MM.1S (cell line): ENCODE data around the gene STX8.

Experiments used
- DNase-seq: peaks from one replicate; pipeline ENCODE4 v3.0.0-alpha.2; 2015
- H2AFZ ChIP-seq: fragments of 300-600 bp; sonication (generic); 2 replicates; pipeline ENCODE4 v1.6.0; 2016; ENCODE audit warnings: antibody characterized with exemption, low read length
- H3F3A ChIP-seq: fragments of 300-600 bp; sonication (generic); 2 replicates; pipeline ENCODE4 v1.6.1; 2016; ENCODE audit warnings: mild to moderate bottlenecking, antibody characterized with exemption, low read length, moderate library complexity, mixed read lengths; ENCODE audit not compliant: insufficient read depth
- H3K27ac ChIP-seq: fragments of 300-600 bp; sonication (generic); 2 replicates; pipeline ENCODE4 v1.5.1; 2016; ENCODE audit warnings: mild to moderate bottlenecking, low read length
- H3K27me3 ChIP-seq: fragments of 300-600 bp; sonication (generic); replicated peaks from 2 replicates; pipeline ENCODE4 v1.6.0; 2016; ENCODE audit warnings: low read length; ENCODE audit not compliant: insufficient read depth
- H3K36me3 ChIP-seq: fragments of 300-600 bp; sonication (generic); replicated peaks from 2 replicates; pipeline ENCODE4 v1.6.1; 2016; ENCODE audit warnings: mild to moderate bottlenecking, low read length, mixed read lengths; ENCODE audit not compliant: insufficient read depth
- H3K4me1 ChIP-seq: fragments of 300-600 bp; sonication (generic); 2 replicates; pipeline ENCODE4 v1.6.1; 2016; ENCODE audit warnings: low read length, mixed read lengths
- H3K4me2 ChIP-seq: fragments of 300-600 bp; sonication (generic); 2 replicates; pipeline ENCODE4 v1.6.0; 2016; ENCODE audit warnings: low read depth, low read length
- H3K4me3 ChIP-seq: fragments of 300-600 bp; sonication (generic); 2 replicates; pipeline ENCODE4 v1.5.1; 2016; ENCODE audit warnings: low read length, mixed read lengths
- H3K79me2 ChIP-seq: fragments of 300-600 bp; sonication (generic); 2 replicates; pipeline ENCODE4 v1.6.1; 2016; ENCODE audit warnings: mixed run types, low read length, mixed read lengths
- H3K9ac ChIP-seq: fragments of 300-600 bp; sonication (generic); 2 replicates; pipeline ENCODE4 v1.6.1; 2016; ENCODE audit warnings: low read length, mixed read lengths
- H3K9me2 ChIP-seq: fragments of 300-600 bp; sonication (generic); replicated peaks from 2 replicates; pipeline ENCODE4 v1.6.1; 2016; ENCODE audit warnings: mild to moderate bottlenecking, low read length, mixed read lengths; ENCODE audit not compliant: insufficient read depth
- H3K9me3 ChIP-seq: fragments of 300-600 bp; sonication (generic); replicated peaks from 2 replicates; pipeline ENCODE4 v1.6.1; 2016; ENCODE audit warnings: mild to moderate bottlenecking, low read length, mixed read lengths; ENCODE audit not compliant: insufficient read depth
- H4K20me1 ChIP-seq: fragments of 300-600 bp; sonication (generic); 2 replicates; pipeline ENCODE4 v1.6.1; 2016; ENCODE audit warnings: mild to moderate bottlenecking, low read length, moderate library complexity, mixed read lengths; ENCODE audit not compliant: insufficient read depth
- EZH2 ChIP-seq: fragments of 300-600 bp; sonication (generic); optimal IDR thresholded peaks from 2 replicates; pipeline ENCODE3; 2017; ENCODE audit warnings: low read depth, mild to moderate bottlenecking, antibody characterized with exemption, low read length, mixed read lengths
- EZH2phosphoT487 ChIP-seq: fragments of 300-600 bp; sonication (generic); IDR thresholded peaks from 2 replicates; pipeline ENCODE4 v1.6.1; 2018; ENCODE audit warnings: antibody characterized with exemption, low read length
- TF ChIP-seq, protein P1 (sequence below): fragments of 300-600 bp; sonication (generic); IDR thresholded peaks from 2 replicates; pipeline ENCODE4 v1.5.1; 2016; ENCODE audit warnings: antibody characterized with exemption, low read length, mixed read lengths

The STX8 gene

DNA sequence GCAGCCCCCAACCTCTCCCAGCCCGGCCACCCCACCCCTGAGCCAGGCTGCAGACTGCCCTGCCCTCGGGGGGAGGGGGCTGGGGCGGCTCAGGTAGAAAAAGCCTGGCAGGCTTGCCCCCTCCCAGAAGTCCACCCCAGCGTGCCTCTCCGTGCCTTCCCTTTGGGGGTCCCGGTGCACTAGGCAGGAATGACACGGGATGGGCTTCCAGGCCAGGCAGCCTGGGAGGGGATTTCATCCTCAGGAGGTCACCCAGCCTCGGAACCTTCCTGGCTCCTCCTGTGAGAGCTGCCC, 369.3 kb downstream of the STX8 start:
- Histone ChIP-seq H3K4me2 (no peak overlapping the region), H3K79me2 (no peaks in the 10 kb centered on the region), H3K27me3 (peaks cover 24% of the 10 kb centered on the region), H3K9me2 (no peaks in the 10 kb centered on the region), H3F3A (no peaks in the 10 kb centered on the region), H3K4me3 (no peak overlapping the region), H3K9ac (no peak overlapping the region), H4K20me1 (no peaks in the 10 kb centered on the region), H3K27ac (no peak overlapping the region), H3K4me1 (no peaks in the 10 kb centered on the region), H2AFZ (no peak overlapping the region), H3K36me3 (no peaks in the 10 kb centered on the region), H3K9me3 (no peaks in the 10 kb centered on the region)
- DNase-seq, result no peak
- no peak for TF ChIP-seq EZH2phosphoT487
- TF ChIP-seq EZH2, result no peak
- TF ChIP-seq, protein P1, sequence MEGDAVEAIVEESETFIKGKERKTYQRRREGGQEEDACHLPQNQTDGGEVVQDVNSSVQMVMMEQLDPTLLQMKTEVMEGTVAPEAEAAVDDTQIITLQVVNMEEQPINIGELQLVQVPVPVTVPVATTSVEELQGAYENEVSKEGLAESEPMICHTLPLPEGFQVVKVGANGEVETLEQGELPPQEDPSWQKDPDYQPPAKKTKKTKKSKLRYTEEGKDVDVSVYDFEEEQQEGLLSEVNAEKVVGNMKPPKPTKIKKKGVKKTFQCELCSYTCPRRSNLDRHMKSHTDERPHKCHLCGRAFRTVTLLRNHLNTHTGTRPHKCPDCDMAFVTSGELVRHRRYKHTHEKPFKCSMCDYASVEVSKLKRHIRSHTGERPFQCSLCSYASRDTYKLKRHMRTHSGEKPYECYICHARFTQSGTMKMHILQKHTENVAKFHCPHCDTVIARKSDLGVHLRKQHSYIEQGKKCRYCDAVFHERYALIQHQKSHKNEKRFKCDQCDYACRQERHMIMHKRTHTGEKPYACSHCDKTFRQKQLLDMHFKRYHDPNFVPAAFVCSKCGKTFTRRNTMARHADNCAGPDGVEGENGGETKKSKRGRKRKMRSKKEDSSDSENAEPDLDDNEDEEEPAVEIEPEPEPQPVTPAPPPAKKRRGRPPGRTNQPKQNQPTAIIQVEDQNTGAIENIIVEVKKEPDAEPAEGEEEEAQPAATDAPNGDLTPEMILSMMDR, result no peak

DNA sequence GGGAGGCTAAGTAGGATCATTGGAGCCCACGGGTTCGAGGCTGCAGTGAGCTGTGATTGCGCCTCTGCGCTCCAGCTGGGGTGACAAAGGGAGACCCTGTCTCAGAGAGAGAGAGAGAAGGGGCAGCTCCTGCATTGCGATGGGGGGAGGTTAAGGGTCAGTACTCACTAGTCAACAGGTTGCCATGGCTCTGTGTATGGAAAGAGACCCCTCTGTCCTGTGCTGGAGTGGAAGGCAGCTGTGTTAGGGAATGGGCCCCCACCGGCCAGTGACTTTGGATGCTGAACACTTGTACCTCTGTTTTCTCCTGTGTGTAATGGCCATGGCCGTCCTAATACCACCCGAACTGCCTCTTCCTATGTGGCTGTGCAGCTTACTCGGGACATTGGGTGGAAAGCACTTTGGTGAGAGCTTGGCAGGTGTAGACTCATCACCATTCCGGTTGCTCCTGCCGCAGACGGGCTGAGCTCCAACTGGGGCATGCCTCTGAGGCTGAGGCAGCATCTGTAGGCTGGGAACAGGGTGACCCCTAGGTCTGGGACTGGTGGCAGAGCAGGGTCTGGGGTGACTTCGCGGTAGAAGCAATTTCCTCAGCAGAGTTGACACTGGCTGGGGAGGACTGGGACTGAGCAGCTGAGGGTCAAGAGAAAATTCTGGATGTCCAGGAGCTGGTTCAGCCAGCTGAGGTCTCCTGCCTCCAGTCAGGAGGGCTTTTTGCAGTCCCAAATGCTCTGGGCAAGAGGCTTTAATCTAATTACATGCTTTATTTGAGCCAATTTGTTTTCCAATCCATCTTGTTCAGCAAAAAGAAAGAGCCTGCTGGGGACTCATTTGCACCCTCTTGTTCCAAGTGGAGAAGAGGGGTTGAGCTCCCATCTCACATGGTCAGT, 369.9 kb downstream of the STX8 start:
- H3F3A ChIP-seq, result no peaks in the 10 kb centered on the region
- TF ChIP-seq EZH2phosphoT487, result no peak
- no peak for TF ChIP-seq EZH2
- TF ChIP-seq, protein P1, result no peak
- H2AFZ ChIP-seq, result no peak overlapping the region
- H3K9me2 ChIP-seq, result no peaks in the 10 kb centered on the region
- H3K36me3 ChIP-seq, result no peaks in the 10 kb centered on the region
- H4K20me1 ChIP-seq, result no peaks in the 10 kb centered on the region
- no peaks in the 10 kb centered on the region for H3K4me1 ChIP-seq
- no peak overlapping the region for H3K4me3 ChIP-seq
- H3K9ac ChIP-seq, result no peak overlapping the region
- H3K79me2 ChIP-seq, result no peaks in the 10 kb centered on the region
- H3K4me2 ChIP-seq, result no peak overlapping the region
- no peak overlapping the region for H3K27ac ChIP-seq
- H3K9me3 ChIP-seq, result no peaks in the 10 kb centered on the region
- H3K27me3 ChIP-seq, result peaks cover 24% of the 10 kb centered on the region
- DNase-seq, result no peak

DNA sequence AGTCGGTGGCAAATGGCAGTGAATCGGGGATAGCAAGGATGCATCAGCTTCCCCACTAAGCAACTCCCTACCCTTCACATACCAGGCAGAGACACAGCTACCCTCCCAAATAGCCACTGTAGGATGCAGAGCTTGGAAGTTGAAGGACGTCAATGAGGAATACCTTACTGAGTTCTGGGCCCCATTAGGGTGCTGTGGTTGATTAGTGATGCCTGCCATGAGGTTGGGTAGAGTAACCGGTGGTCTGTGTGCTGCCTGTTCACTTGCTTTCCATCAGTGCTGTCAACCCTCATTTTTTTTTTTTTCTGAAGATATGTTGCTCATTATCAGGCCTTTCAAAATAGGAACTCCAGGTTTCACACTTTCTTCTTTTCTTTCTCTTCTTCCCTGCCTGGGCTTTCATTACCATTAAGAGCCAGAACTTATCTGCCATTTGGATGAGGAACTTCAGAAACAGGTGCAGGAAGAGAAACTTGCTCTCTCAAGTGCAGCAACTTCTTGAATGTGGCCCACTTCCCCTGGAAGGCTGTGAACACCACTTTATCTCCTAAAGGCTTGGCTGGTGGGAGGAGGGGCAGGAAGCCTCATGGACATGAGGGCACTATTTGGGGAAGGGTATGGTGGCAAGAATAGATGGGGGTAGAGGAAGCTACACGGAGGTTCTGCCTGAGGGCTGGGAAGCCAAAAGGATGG, 370.8 kb downstream of the STX8 start:
- no peak overlapping the region for H3K4me3 ChIP-seq
- H3K27ac ChIP-seq, result no peak overlapping the region
- H3K9me2 ChIP-seq, result no peaks in the 10 kb centered on the region
- H3K36me3 ChIP-seq, result no peaks in the 10 kb centered on the region
- H3K79me2 ChIP-seq, result no peaks in the 10 kb centered on the region
- H3K27me3 ChIP-seq, result peaks cover 24% of the 10 kb centered on the region
- DNase-seq, result no peak
- no peaks in the 10 kb centered on the region for H3F3A ChIP-seq
- H3K9ac ChIP-seq, result no peak overlapping the region
- H3K9me3 ChIP-seq, result no peaks in the 10 kb centered on the region
- H3K4me2 ChIP-seq, result no peak overlapping the region
- TF ChIP-seq EZH2 (no peak), EZH2phosphoT487 (no peak)
- TF ChIP-seq, protein P1, result no peak
- H3K4me1 ChIP-seq, result no peaks in the 10 kb centered on the region
- no peak overlapping the region for H2AFZ ChIP-seq
- no peaks in the 10 kb centered on the region for H4K20me1 ChIP-seq
